Effector memory CD8-positive, alpha-beta T cell (primary cell): ENCODE data around the gene CDK13.
A peak's percentile ranks its signal among the peaks of the same experiment; 100 is the strongest.
"Not testable (repeated sequence)": the region's sequence is repeated elsewhere in the genome, so short reads cannot be mapped to it uniquely, and the experiment has no call there.

Source experiments
- ATAC-seq: fragments of 150-1000 bp; cut with Tn5 transposase; replicated peaks from 2 replicates; pipeline ENCODE4 v1.10.0; 2021; ENCODE audit warnings: mild to moderate bottlenecking, moderate library complexity
- DNase-seq, 3 experiments: peaks; one replicate each; pipeline ENCODE4 v3.0.0; 2021
- H3K27ac Mint-ChIP-seq, 2 donors: one replicate each; pipeline ENCODE4 v1.8.0; 2022; ENCODE audit warnings: mild to moderate bottlenecking in 2 of 2, mixed read lengths in 2 of 2, moderate library complexity in 2 of 2
- H3K27me3 Mint-ChIP-seq, 2 donors: one replicate each; pipeline ENCODE4 v1.8.0; 2022; ENCODE audit warnings: mixed read lengths in 2 of 2
- H3K36me3 Mint-ChIP-seq: one replicate; pipeline ENCODE4 v1.8.0; 2022; ENCODE audit warnings: mild to moderate bottlenecking, moderate library complexity, mixed read lengths; ENCODE audit not compliant: insufficient read depth
- H3K4me1 Mint-ChIP-seq, 2 donors: one replicate each; pipeline ENCODE4 v1.8.0; 2022; ENCODE audit warnings: low read depth in 2 of 2, mixed read lengths in 2 of 2
- H3K4me3 Mint-ChIP-seq, 2 donors: one replicate each; pipeline ENCODE4 v1.8.0; 2022; ENCODE audit warnings: mild to moderate bottlenecking in 2 of 2, mixed read lengths in 2 of 2, moderate library complexity in 2 of 2
- H3K9me3 Mint-ChIP-seq, 2 donors: one replicate each; pipeline ENCODE4 v1.8.0; 2022; ENCODE audit warnings: mixed read lengths in 2 of 2
- total RNA-seq, 9 experiments: gene quantifications; one replicate each; lab custom pipeline; 2026; lab: John Stamatoyannopoulos, UW

CDK13 gene
- total RNA-seq = 118 to 336 (median 227) reads per million in 9 experiments

GRCh38 chr7:39949971-39950472 lies at the start of gene CDK13:
Gene CDK13 (plus strand): TSS chr7:39950256. CDS start chr7:39950642, 386 bp downstream.
- Mint-ChIP-seq H3K27me3 (no peaks in the 10 kb centered on the region), H3K9me3 (no peaks in the 10 kb centered on the region), H3K36me3 (peaks cover 34% of the 10 kb centered on the region), H3K4me3 (peak within 1 kb of the TSS; percentile 89 to 90), H3K4me1 (peaks cover 26 to 30% of the 10 kb centered on the region in 2 donors), H3K27ac (peak within 1 kb of the TSS; percentile 97)
- ATAC-seq = peak; percentile 64
- DNase-seq = peak; percentile 95

GRCh38 chr7:39904077-39904486 lies 46.0 kb upstream of the CDK13 start:
- ATAC-seq = no peak
- Mint-ChIP-seq H3K27me3 (peaks cover 15 to 21% of the 10 kb centered on the region in 2 donors), H3K27ac (no peak overlapping the region), H3K9me3 (peaks cover 2 to 8% of the 10 kb centered on the region in 2 donors), H3K4me1 (no peaks in the 10 kb centered on the region), H3K4me3 (no peak overlapping the region), H3K36me3 (no peaks in the 10 kb centered on the region)
- no peak for DNase-seq

DNA sequence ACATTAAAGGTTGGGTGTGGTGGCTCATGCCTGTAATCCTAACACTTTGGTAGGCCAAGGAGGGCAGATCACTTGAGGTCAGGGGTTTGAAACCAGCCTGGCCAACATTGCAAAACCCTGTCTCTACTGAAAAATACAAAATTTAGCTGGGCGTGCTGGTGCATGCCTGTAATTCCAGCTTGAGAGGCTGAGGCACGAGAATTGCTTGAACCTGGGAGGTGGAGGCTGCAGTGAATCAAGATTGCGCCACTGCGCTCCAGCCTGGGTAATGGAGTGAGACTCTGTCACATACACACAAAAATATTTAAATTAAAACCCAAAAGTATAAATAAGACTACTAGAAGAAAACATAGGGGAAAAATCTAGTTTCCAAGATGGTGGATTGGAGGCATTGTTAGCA lies 41.9 kb upstream of the CDK13 start:
- Mint-ChIP-seq H3K36me3 (no peaks in the 10 kb centered on the region), H3K27ac (no peak overlapping the region), H3K4me1 (no peaks in the 10 kb centered on the region), H3K4me3 (no peak overlapping the region), H3K27me3 (no peaks in the 10 kb centered on the region), H3K9me3 (peaks cover 3 to 19% of the 10 kb centered on the region in 2 donors)
- DNase-seq (no peak), ATAC-seq (no peak)

DNA sequence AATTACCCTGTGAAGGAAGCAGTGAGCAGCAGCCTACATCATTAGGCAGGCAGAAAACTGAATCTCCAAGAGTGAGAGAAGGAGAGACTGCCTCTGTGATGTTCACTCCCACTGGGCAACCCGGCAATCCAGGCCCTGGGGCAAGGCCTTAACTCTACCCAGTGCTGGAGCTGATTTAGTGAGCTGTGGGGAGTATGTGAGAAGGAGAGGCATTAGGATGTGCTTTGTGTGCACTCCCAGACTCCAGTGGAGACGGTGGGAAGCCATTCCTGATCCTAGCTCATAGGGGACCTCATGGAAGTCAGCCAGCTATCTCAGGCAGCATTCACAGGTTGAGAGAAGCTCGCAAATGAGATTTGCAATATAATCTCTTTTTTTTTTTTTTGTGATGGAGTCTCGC lies 41.1 kb upstream of the CDK13 start:
- Mint-ChIP-seq H3K36me3 (no peaks in the 10 kb centered on the region), H3K27ac (no peak overlapping the region), H3K27me3 (no peaks in the 10 kb centered on the region), H3K9me3 (peaks cover 3 to 19% of the 10 kb centered on the region in 2 donors), H3K4me3 (no peak overlapping the region), H3K4me1 (no peaks in the 10 kb centered on the region)
- no peak for DNase-seq
- ATAC-seq = no peak

DNA sequence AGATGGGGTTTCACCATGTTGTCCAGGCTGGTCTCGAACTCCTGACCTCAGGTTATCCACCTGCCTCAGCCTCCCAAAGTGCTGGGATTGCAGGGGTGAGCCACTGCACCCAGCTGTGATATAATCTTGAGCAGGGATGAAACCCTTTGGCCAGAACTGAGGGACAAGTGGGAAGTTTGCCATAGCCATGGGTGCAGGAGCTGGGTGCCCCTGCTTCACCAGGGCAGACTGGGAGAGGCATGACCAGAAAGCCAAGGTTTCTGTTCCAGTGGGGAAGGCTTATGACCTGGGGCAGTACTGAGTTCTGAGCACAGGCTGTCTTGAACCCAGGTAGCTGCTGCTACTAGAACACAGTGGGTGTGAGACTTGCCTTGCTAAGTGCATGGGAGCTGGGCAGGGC lies 40.5 kb upstream of the CDK13 start:
- Mint-ChIP-seq H3K4me1 (no peaks in the 10 kb centered on the region), H3K9me3 (peaks cover 3 to 19% of the 10 kb centered on the region in 2 donors), H3K27me3 (no peaks in the 10 kb centered on the region), H3K27ac (no peak overlapping the region), H3K36me3 (no peaks in the 10 kb centered on the region), H3K4me3 (no peak overlapping the region)
- DNase-seq = no peak
- no peak for ATAC-seq

GRCh38 chr7:39910108-39910869 lies 39.8 kb upstream of the CDK13 start:
- Mint-ChIP-seq H3K9me3 (peaks cover 3 to 19% of the 10 kb centered on the region in 2 donors), H3K36me3 (peaks cover 3% of the 10 kb centered on the region), H3K27me3 (no peaks in the 10 kb centered on the region), H3K27ac (no peak overlapping the region), H3K4me3 (no peak overlapping the region), H3K4me1 (peaks cover 5% of the 10 kb centered on the region in 2 donors)
- ATAC-seq = no peak
- no peak for DNase-seq

DNA sequence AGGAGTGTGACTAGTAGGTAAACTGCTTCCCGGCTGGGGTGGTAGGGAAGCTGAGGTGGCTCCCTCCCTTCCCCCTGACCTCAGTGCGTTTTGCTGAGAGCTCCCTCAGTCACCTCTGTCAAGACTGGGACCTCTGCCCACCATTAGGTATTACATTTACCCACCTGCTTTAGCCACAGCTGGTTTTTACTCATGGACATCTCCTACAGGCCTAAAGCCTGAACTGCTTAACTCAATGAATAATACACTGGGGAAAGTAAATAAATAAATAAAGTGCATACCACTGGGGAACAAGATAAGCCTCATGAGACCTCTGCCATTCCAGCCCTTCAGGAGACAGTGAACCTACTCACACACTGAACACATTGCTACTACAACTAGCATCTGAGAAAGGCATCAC lies 38.9 kb upstream of the CDK13 start:
- H3K4me1 Mint-ChIP-seq = peaks cover 6 to 10% of the 10 kb centered on the region in 2 donors
- no peak overlapping the region for H3K27ac Mint-ChIP-seq
- no peak for ATAC-seq
- peaks cover 4% of the 10 kb centered on the region for H3K36me3 Mint-ChIP-seq
- peaks cover 3 to 19% of the 10 kb centered on the region in 2 donors for H3K9me3 Mint-ChIP-seq
- no peak for DNase-seq
- no peaks in the 10 kb centered on the region for H3K27me3 Mint-ChIP-seq
- no peak overlapping the region for H3K4me3 Mint-ChIP-seq

GRCh38 chr7:39915847-39916246 lies 34.2 kb upstream of the CDK13 start:
- not testable (repeated sequence) for H3K36me3 Mint-ChIP-seq, DNase-seq, H3K27ac Mint-ChIP-seq, ATAC-seq
- Mint-ChIP-seq H3K4me3 (peak overlapping the region in 1 of 2 donors; percentile 6), H3K27me3 (peaks cover 16 to 20% of the 10 kb centered on the region in 2 donors), H3K9me3 (peaks cover 1 to 10% of the 10 kb centered on the region in 2 donors), H3K4me1 (peaks cover 8 to 10% of the 10 kb centered on the region in 2 donors)

- H3K36me3 Mint-ChIP-seq = peaks cover 5% of the 10 kb centered on the region
- DNase-seq (no peak), ATAC-seq (no peak)
- H3K27ac Mint-ChIP-seq = no peak overlapping the region
- no peak overlapping the region for H3K4me3 Mint-ChIP-seq
- H3K4me1 Mint-ChIP-seq = peaks cover 8 to 10% of the 10 kb centered on the region in 2 donors
- no peaks in the 10 kb centered on the region for H3K9me3 Mint-ChIP-seq
- peaks cover 16 to 30% of the 10 kb centered on the region in 2 donors for H3K27me3 Mint-ChIP-seq
Observed at GRCh38 chr7:39919646-39920045, 30.4 kb upstream of the CDK13 start.

DNA sequence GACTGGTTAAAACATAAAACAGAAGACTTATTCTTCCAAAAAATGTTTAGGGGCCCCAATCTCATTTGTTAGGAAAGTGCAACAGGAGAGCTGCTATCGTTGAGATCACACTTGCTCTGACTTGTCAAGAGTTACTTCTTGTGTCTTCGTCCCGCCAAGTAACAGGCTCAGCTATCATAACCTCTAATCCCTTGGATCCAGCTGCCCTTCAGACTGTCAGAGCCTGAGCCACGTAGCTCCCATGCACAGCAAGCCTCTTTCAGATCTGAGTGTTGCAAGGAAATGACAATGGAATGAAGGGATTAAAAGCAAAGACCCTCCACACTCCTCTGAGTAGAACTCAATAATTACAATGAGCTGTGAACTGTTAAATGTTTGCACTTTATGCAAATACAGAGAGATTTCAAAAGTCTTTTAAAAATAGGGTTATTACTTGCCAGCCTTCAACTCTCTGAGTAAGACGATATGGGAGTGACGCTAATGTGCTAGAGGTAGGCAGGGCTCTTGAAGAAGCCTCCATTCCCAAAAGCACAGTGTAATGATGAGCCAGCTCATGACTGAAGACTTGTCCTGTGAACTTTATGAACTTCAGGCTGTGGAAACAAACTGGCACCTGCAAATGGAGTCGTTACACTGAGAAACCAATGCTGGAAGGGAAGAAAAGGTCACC lies 28.4 kb upstream of the CDK13 start:
- H3K9me3 Mint-ChIP-seq = no peaks in the 10 kb centered on the region
- no peak for ATAC-seq
- H3K36me3 Mint-ChIP-seq = no peaks in the 10 kb centered on the region
- no peaks in the 10 kb centered on the region for H3K4me1 Mint-ChIP-seq
- no peak for DNase-seq
- H3K27me3 Mint-ChIP-seq = peaks cover 16 to 30% of the 10 kb centered on the region in 2 donors
- no peak overlapping the region for H3K4me3 Mint-ChIP-seq
- no peak overlapping the region for H3K27ac Mint-ChIP-seq

GRCh38 chr7:39922580-39922979 lies 27.5 kb upstream of the CDK13 start:
- Mint-ChIP-seq H3K4me3 (no peak overlapping the region), H3K36me3 (no peaks in the 10 kb centered on the region), H3K27ac (no peak overlapping the region), H3K4me1 (no peaks in the 10 kb centered on the region), H3K27me3 (peaks cover 16 to 25% of the 10 kb centered on the region in 2 donors), H3K9me3 (no peaks in the 10 kb centered on the region)
- no peak for ATAC-seq
- no peak for DNase-seq

DNA sequence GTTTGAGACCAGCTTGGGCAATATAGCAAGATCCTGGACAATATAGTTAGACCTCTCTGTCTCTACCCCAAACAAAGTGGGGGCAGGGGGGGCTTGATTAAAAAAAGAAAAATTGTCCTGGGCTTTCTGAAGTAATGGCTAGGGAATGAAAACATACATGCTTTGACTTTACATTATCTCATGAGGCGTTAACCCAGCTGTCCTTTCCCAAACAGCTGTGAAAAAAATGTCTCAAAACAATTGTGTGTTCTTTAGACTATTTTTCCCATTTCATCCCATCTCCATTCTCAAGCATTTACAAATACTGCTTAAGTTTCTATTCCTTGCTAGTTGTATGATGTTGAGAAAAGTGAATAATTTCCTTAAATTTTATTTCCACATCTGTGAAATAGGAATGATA lies 27.0 kb upstream of the CDK13 start:
- H3K27me3 Mint-ChIP-seq = peaks cover 16 to 20% of the 10 kb centered on the region in 2 donors

GRCh38 chr7:39924122-39924521 lies 25.9 kb upstream of the CDK13 start:
- ATAC-seq = no peak

More for the DNA sequence above, 27.0 kb upstream of the CDK13 start:
- Mint-ChIP-seq H3K27ac (no peak overlapping the region), H3K4me3 (no peak overlapping the region), H3K4me1 (no peaks in the 10 kb centered on the region), H3K36me3 (no peaks in the 10 kb centered on the region), H3K9me3 (no peaks in the 10 kb centered on the region)
- DNase-seq (no peak), ATAC-seq (no peak)

More at GRCh38 chr7:39924122-39924521, 25.9 kb upstream of the CDK13 start:
- Mint-ChIP-seq H3K36me3 (no peaks in the 10 kb centered on the region), H3K27ac (no peak overlapping the region), H3K4me3 (no peak overlapping the region), H3K9me3 (no peaks in the 10 kb centered on the region), H3K27me3 (peaks cover 9 to 18% of the 10 kb centered on the region in 2 donors), H3K4me1 (no peaks in the 10 kb centered on the region)
- DNase-seq = no peak
